Uterine smooth muscle cell (primary cell): Measurements from ENCODE around the gene CBX5. TPM values are rescaled to one million over a fixed set of nuclear protein-coding genes. Genes with fewer than 3 reads are reported as not detected.

ENCODE experiments used
- total RNA-seq: library from RNA; depleted of rRNA; stranded (reverse); fragments of >200 nt; gene quantifications from 2 replicates; pipeline ENCODE4 v1.2.3, GENCODE V29; 2014

CBX5 gene
- 32.5 and 51.1 TPM in 2 replicates for total RNA-seq

DNA sequence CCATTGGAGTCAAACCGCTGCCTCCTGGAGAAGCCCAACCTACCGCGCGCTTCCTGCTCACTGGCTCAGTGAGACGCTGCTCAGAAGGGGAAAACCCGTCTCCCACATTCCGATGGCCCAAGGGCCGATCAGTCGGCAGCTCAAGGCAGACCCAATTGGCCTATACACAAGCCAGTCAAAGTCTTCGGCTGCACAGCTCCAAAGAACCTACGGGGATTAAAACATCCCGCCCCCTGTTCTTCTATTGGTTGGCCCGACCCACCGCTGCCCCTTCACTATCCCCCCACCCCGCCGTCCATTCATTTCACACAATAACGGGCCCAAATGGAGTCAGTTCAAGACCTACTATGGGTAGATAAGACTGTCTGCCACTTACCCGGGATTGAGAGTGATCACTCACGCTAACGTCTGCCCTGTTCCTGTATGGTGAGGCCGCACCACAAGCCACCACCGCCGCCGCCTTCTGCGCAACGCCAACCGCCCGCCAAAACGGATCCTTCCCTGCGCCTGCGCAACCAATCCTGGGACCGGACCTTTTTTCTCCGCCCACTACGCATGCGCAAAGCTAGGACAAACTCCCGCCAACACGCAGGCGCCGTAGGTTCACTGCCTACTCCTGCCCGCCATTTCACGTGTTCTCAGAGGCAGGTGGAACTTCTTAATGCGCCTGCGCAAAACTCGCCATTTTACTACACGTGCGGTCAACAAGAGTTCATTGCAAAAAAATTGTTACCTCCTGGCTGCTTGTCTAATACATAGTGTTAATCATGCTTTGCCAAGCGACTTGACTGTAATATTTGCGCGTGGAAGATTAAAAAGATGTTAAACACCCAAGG is at the start of gene CBX5:
TSS of gene CBX5 (minus strand) at position 491 of the 836 bp plus-strand sequence. CDS start 22,472 bp downstream, outside the sequence.

DNA sequence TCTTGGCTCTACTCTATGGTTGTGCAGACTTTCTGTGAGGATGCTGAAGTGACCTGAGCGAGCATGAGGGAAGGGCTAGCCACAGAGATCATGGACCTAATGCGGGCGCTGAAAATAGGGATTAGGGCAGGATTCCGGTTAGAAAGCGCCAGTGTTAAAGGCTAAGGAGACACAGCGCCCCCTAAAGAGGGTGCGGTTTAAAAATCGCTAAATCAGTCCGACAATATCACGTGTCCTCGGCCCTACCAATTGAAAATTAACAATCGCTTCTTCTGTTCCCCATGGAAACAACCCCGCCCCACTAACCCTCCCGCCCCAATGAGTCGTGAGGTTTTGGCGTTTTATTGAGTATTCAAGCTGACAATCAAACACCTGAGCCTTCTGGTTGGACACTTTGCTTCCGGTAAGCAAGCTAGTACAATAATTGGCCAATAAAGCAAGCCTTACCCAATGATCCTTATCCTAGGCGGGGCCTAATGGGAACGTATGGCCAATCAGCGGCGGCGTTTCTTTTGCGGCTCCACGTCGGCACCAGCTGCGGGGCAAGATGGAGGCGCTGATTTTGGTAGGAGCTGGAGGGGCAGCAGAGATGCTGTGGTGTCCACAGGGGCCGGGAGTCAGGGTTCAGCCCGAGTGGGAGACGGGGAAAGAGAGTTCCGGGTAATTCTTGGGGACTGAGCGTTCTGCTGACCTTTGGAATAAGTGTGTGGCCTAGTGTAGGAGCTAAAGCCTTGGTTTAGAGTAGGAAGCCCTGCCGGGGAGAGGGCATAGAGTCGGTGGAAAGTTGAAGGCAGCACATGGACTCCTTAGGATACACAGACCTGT is 44.9 kb upstream of the CBX5 start, which contains the start of gene COPZ1:
TSS of gene COPZ1 (plus strand) at position 515 of the 825 bp plus-strand sequence. CDS start at position 548, 33 bp downstream.

DNA sequence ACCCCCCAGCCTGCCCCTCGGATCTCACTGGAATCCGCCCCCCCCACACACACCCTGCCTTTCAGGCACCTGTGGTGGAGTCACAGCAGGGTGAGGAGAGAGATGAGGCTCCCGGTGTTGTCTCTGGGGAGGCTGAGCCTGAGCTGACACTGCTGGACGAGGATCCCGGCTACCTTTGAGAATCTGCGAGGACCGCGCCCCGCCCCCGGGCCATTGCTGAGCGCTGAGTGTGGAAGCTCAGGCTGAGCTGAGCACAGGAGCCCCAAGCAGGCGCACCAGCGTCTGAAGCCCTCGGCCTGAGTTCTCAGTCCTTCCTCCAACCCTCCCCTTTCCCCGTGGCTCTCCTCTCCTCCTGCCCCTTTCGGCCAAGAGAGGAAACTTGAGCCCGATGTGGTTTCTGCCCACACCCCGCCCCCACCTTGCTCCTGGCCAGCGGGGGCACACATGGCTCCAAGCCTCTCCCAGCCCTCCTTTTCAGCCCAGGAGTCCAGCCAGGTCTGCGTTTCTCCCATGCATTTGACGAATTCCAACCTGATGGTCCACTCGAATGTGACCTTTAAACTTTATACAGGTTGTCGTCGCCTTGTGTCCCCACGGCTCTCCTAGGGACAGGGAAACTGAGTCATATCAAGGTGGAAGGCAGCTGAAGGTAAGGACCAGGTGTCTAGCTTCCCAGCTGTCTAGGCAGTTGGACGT is 21.0 kb upstream of the CBX5 start, which contains the start of gene NFE2:
TSS of gene NFE2 (minus strand) at position 284 of the 696 bp plus-strand sequence. CDS start 5,767 bp downstream, outside the sequence.

DNA sequence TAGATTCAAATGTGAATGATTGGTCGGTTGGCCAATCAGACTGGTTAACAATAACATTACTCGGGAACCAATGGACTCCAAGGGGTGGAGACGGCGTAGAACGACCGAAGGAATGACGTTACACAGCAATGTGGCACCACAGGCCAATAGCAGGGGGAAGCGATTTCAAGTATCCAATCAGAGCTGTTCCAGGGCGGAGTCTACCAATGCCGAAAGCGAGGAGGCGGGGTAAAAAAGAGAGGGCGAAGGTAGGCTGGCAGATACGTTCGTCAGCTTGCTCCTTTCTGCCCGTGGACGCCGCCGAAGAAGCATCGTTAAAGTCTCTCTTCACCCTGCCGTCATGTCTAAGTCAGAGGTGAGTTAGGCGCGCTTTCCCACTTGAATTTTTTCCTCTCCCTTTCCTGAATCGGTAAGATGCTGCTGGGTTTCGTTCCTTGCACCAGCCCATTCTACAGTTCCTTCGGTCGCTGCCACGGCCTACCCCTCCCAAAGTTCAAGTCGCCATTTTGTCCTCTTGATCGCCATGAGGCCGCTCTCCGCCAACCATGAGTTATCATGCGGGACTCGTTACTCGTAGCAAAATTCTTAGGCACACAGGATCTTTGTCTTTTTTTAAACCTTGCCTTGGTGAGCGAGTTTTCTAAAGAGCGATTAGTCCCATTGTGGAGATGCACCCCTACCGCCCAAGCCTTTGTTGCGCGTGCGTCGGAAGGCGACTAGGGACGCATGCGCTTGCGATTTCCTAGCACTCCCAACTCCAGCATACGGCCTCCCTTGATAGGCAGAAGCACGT is 742 bp upstream of the CBX5 start, which contains the start of gene HNRNPA1:
TSS of gene HNRNPA1 (plus strand) at position 259 of the 793 bp plus-strand sequence. CDS start at position 341, 82 bp downstream.

Other genes starting within 250 kb of the CBX5 start
- gene HOXC5, start 247.1 kb downstream of the CBX5 start, total RNA-seq, result under 0.01 TPM in 1 of 2 replicates, not detected in the other
- not detected in 2 replicates for gene HOXC4, start 226.3 kb downstream of the CBX5 start, total RNA-seq
- gene SMUG1, start 91.1 kb downstream of the CBX5 start, total RNA-seq, result 26.2 and 32.2 TPM in 2 replicates
- gene HNRNPA1, start 604 bp upstream of the CBX5 start, total RNA-seq, result 453 and 704 TPM in 2 replicates
- not detected in 2 replicates for gene NFE2, start 20.9 kb upstream of the CBX5 start, total RNA-seq
- gene COPZ1, start 45.0 kb upstream of the CBX5 start, total RNA-seq, result 145 and 180 TPM in 2 replicates
- gene GPR84, start 84.4 kb upstream of the CBX5 start, total RNA-seq, result not detected in 2 replicates
- 1.2 and 2.4 TPM in 2 replicates for gene ZNF385A, start 104.6 kb upstream of the CBX5 start, total RNA-seq
- gene ITGA5, start 139.1 kb upstream of the CBX5 start, total RNA-seq, result 433 and 458 TPM in 2 replicates
- not detected in 2 replicates for gene GTSF1, start 193.5 kb upstream of the CBX5 start, total RNA-seq
- under 0.01 and 0.22 TPM in 2 replicates for gene NCKAP1L, start 217.6 kb upstream of the CBX5 start, total RNA-seq